Thyroid gland (tissue), 4 donors: Measurements from ENCODE around the gene CREB5.

Experiments used
- CTCF ChIP-seq, 6 experiments: fragments of 200-600 bp in 3 of 6; fragments of 450-650 bp in 3 of 6; sonication (generic) in 3 of 6; IDR thresholded peaks; one replicate each; pipeline ENCODE4 v1.5.1; 2016 to 2019; ENCODE audit warnings: antibody characterized with exemption in 6 of 6, mild to moderate bottlenecking in 2 of 6, inconsistent platforms in 1 of 6, moderate library complexity in 1 of 6
- POLR2A ChIP-seq, 2 donors: fragments of 450-650 bp; IDR thresholded peaks; one replicate each; pipeline ENCODE4 v1.6.1; 2017; ENCODE audit warnings: antibody characterized with exemption in 2 of 2, mild to moderate bottlenecking in 2 of 2, moderate library complexity in 1 of 2

- no peak for TF ChIP-seq POLR2A (IDR thresholded peaks at IDR 0.05)
- no peak for TF ChIP-seq CTCF (IDR thresholded peaks at IDR 0.05)
These were observed 214.9 kb downstream of the CREB5 start for GRCh38 chr7:28627263-28627653.
